ENCODE data around the gene KIAA1549. TPM values are rescaled to one million over a fixed set of nuclear protein-coding genes. Genes with fewer than 3 reads are reported as not detected.
"Not testable (repeated sequence)": the region's sequence is repeated elsewhere in the genome, so short reads cannot be mapped to it uniquely, and the experiment has no call there.

KIAA1549 gene
- total RNA-seq = 1 to 10 TPM in 1 of 2 donors, under 1 TPM in 1; 0.95 to 1.8 TPM

GRCh38 chr7:138981332-138982203, at the start of gene KIAA1549:
Gene KIAA1549, minus strand, starts transcription at chr7:138981389. Its CDS starts 120 bp downstream, at chr7:138981269.
- Histone ChIP-seq H3K4me3 (peak within 1 kb of the TSS; percentile 77), H3K27me3 (replicated peaks; ENCODE audit: insufficient read depth) (no peaks in the 10 kb centered on the region), H3K9me3 (no peaks in the 10 kb centered on the region), H3K27ac (no peak within 1 kb of the TSS), H3K36me3 (no peaks in the 10 kb centered on the region), H3K4me1 (ENCODE audit: control insufficient read depth in 1 of 2, low read depth in 2 of 2) (peaks cover 0 to 16% of the 10 kb centered on the region in 2 donors)
- no peak for DNase-seq (ENCODE audit: low spot score)
- ATAC-seq (ENCODE audit: insufficient number of reproducible peaks, low FRiP score, low read depth) = no peak
- TF ChIP-seq CTCF (IDR thresholded peaks at IDR 0.05) = no peak

- DNase-seq (ENCODE audit: low spot score) (no peak), ATAC-seq (ENCODE audit: insufficient number of reproducible peaks, low FRiP score, low read depth) (no peak)
- H3K9me3 ChIP-seq = no peaks in the 10 kb centered on the region
- peaks cover 0 to under 1% of the 10 kb centered on the region in 2 donors for H3K4me1 ChIP-seq (ENCODE audit: control insufficient read depth in 1 of 2, low read depth in 2 of 2)
- H3K36me3 ChIP-seq = peaks cover 5% of the 10 kb centered on the region
- no peak overlapping the region for H3K4me3 ChIP-seq
- H3K27ac ChIP-seq = no peak overlapping the region
- H3K27me3 ChIP-seq (replicated peaks; ENCODE audit: insufficient read depth) = no peaks in the 10 kb centered on the region
- no peak for TF ChIP-seq CTCF (IDR thresholded peaks at IDR 0.05)
Observed at GRCh38 chr7:139029353-139029752, 48.2 kb upstream of the KIAA1549 start.

- Histone ChIP-seq H3K27me3 (replicated peaks; ENCODE audit: insufficient read depth) (no peaks in the 10 kb centered on the region), H3K36me3 (peaks cover 5% of the 10 kb centered on the region), H3K4me3 (no peak overlapping the region), H3K9me3 (no peaks in the 10 kb centered on the region), H3K27ac (no peak overlapping the region), H3K4me1 (ENCODE audit: control insufficient read depth in 1 of 2, low read depth in 2 of 2) (no peaks in the 10 kb centered on the region)
- no peak for TF ChIP-seq CTCF (IDR thresholded peaks at IDR 0.05)
- DNase-seq (ENCODE audit: low spot score) (no peak), ATAC-seq (ENCODE audit: insufficient number of reproducible peaks, low FRiP score, low read depth) (no peak)
Observed at GRCh38 chr7:139026551-139026950, 45.4 kb upstream of the KIAA1549 start.

- not testable (repeated sequence) for H3K27ac ChIP-seq; H3K27me3 ChIP-seq (replicated peaks; ENCODE audit: insufficient read depth); DNase-seq (ENCODE audit: low spot score); H3K4me3 ChIP-seq; H3K9me3 ChIP-seq; H3K36me3 ChIP-seq; ATAC-seq (ENCODE audit: insufficient number of reproducible peaks, low FRiP score, low read depth); H3K4me1 ChIP-seq (ENCODE audit: control insufficient read depth in 1 of 2, low read depth in 2 of 2)
Observed at GRCh38 chr7:139025861-139026260, 44.7 kb upstream of the KIAA1549 start.

- no peaks in the 10 kb centered on the region for H3K36me3 ChIP-seq
- no peak overlapping the region for H3K4me3 ChIP-seq
- no peak for ATAC-seq (ENCODE audit: insufficient number of reproducible peaks, low FRiP score, low read depth)
- no peaks in the 10 kb centered on the region for H3K4me1 ChIP-seq (ENCODE audit: control insufficient read depth in 1 of 2, low read depth in 2 of 2)
- H3K27ac ChIP-seq = no peak overlapping the region
- no peak for DNase-seq (ENCODE audit: low spot score)
- H3K27me3 ChIP-seq (replicated peaks; ENCODE audit: insufficient read depth) = no peaks in the 10 kb centered on the region
- TF ChIP-seq CTCF (IDR thresholded peaks at IDR 0.05) = no peak
- H3K9me3 ChIP-seq = no peaks in the 10 kb centered on the region
Observed at GRCh38 chr7:139023076-139023475, 41.9 kb upstream of the KIAA1549 start.
